Endothelial cell of umbilical vein (primary cell): ENCODE measurements around the gene PAIP2B. TPM values are rescaled to one million over a fixed set of nuclear protein-coding genes. Genes with fewer than 3 reads are reported as not detected.

Source experiments
- BruUV-seq: library from RNA; stranded (reverse); fragments of 400-500 nt; replicated peaks from 2 replicates; lab custom pipeline; 2021; lab: Mats Ljungman, UMichigan
- CTCF ChIA-PET: fragments of 300-600, 350-600 bp; sonication (Branson Sonifier 250); formaldehyde crosslinking; loops from one replicate; lab custom pipeline; 2021; ENCODE audit warnings: antibody characterized with exemption, inconsistent platforms; lab: Charles Lee
- POLR2A ChIA-PET: fragments of 300-600, 350-600 bp; sonication (Branson Sonifier 250); formaldehyde crosslinking; loops from one replicate; lab custom pipeline; 2021; ENCODE audit warnings: antibody characterized with exemption, inconsistent platforms; lab: Charles Lee
- DNase-seq: peaks from one replicate; pipeline ENCODE4 v3.0.0-alpha.2; 2011; ENCODE audit warnings: low read depth, low spot score
- FAIRE-seq: peaks from 2 replicates; lab custom pipeline; 2011; peaks lifted over from hg19 to GRCh38; lab: Jason Lieb, UNC
- H2AFZ ChIP-seq: 2 replicates; pipeline ENCODE4 v1.6.0; 2012; ENCODE audit warnings: low read depth, low read length, control low read depth, inconsistent platforms
- H3K27ac ChIP-seq: 2 replicates; pipeline ENCODE4 v1.5.1; 2011; ENCODE audit warnings: low read depth, mild to moderate bottlenecking, control low read depth, low read length, moderate library complexity; ENCODE audit not compliant: insufficient read depth
- H3K27me3 ChIP-seq, 2 experiments: 2 replicates each; pipeline versions ENCODE4 v1.6.0 to v1.6.1; 2011; ENCODE audit warnings: low read length in 2 of 2, mixed read lengths in 1 of 2; ENCODE audit not compliant: control insufficient read depth in 2 of 2, insufficient read depth in 2 of 2
- H3K36me3 ChIP-seq, 2 experiments: 2 replicates in 1 of 2; 3 replicates in 1 of 2; pipeline ENCODE4 v1.5.1; 2011; ENCODE audit warnings: low read length in 2 of 2, mild to moderate bottlenecking in 1 of 2, moderate library complexity in 1 of 2; ENCODE audit not compliant: control insufficient read depth in 2 of 2, insufficient read depth in 2 of 2; ENCODE audit errors: extremely low read depth in 1 of 2
- H3K4me1 ChIP-seq: 3 replicates; pipeline ENCODE4 v1.5.1; 2011; ENCODE audit warnings: mild to moderate bottlenecking, low read length; ENCODE audit not compliant: control insufficient read depth, insufficient read depth; ENCODE audit errors: extremely low read depth
- H3K4me2 ChIP-seq: 2 replicates; pipeline ENCODE4 v1.6.1; 2011; ENCODE audit warnings: low read length, control low read depth, mixed read lengths; ENCODE audit not compliant: insufficient read depth
- H3K4me3 ChIP-seq, 3 experiments: fragments of 200-600 bp in 1 of 3; sonication (generic), shearing (Covaris generic) in 1 of 3; replicated peaks in 1 of 3; 2 replicates each; pipeline ENCODE4 v1.5.1; 2011 to 2016; ENCODE audit warnings: control low read depth in 3 of 3, low read length in 3 of 3, mild to moderate bottlenecking in 2 of 3, inconsistent platforms in 1 of 3, low read depth in 1 of 3, moderate library complexity in 1 of 3; ENCODE audit not compliant: insufficient read depth in 1 of 3
- H3K79me2 ChIP-seq: 2 replicates; pipeline ENCODE4 v1.6.0; 2012; ENCODE audit warnings: low read length, inconsistent platforms; ENCODE audit not compliant: control insufficient read depth, insufficient read depth
- H3K9ac ChIP-seq: replicated peaks from 2 replicates; pipeline ENCODE3; 2011; ENCODE audit warnings: low read length, control low read depth; ENCODE audit not compliant: insufficient read depth; ENCODE audit errors: extremely low read depth
- H3K9me1 ChIP-seq: replicated peaks from 3 replicates; pipeline ENCODE4 v1.6.0; 2011; ENCODE audit warnings: mild to moderate bottlenecking, low read length; ENCODE audit not compliant: control insufficient read depth, insufficient read depth; ENCODE audit errors: extremely low read depth
- H3K9me3 ChIP-seq: replicated peaks from 2 replicates; pipeline ENCODE4 v1.5.1; 2012; ENCODE audit warnings: low read length, inconsistent platforms; ENCODE audit not compliant: control insufficient read depth, insufficient read depth
- H4K20me1 ChIP-seq: replicated peaks from 2 replicates; pipeline ENCODE3; 2011; ENCODE audit warnings: mild to moderate bottlenecking, low read length; ENCODE audit not compliant: control insufficient read depth, insufficient read depth; ENCODE audit errors: extremely low read depth
- EZH2 ChIP-seq: IDR thresholded peaks from 2 replicates; pipeline ENCODE4 v1.6.1; 2012; ENCODE audit warnings: borderline replicate concordance, low read depth, mild to moderate bottlenecking, moderate library complexity, low read length, inconsistent platforms; ENCODE audit not compliant: severe bottlenecking
- FOS ChIP-seq: IDR thresholded peaks from 2 replicates; pipeline ENCODE4 v1.6.1; 2011; ENCODE audit warnings: mild to moderate bottlenecking, low read length, moderate library complexity, borderline replicate concordance; ENCODE audit not compliant: insufficient read depth
- GATA2 ChIP-seq: IDR thresholded peaks from 2 replicates; pipeline ENCODE4 v1.7.0; 2011; ENCODE audit warnings: low read depth, mild to moderate bottlenecking, moderate library complexity, mixed read lengths, low read length; ENCODE audit not compliant: insufficient read length, insufficient read depth
- JUN ChIP-seq: IDR thresholded peaks from 2 replicates; pipeline ENCODE4 v1.6.1; 2011; ENCODE audit warnings: borderline replicate concordance, low read depth; ENCODE audit not compliant: insufficient read length, insufficient read depth
- MYC ChIP-seq: IDR thresholded peaks from one replicate; pipeline ENCODE4 v1.6.1; 2011; ENCODE audit warnings: mild to moderate bottlenecking, low read depth, low read length
- POLR2A ChIP-seq: IDR thresholded peaks from 2 replicates; pipeline ENCODE4 v1.6.1; 2012; ENCODE audit warnings: low read depth, mild to moderate bottlenecking, control low read depth, low read length
- POLR2AphosphoS5 ChIP-seq: IDR thresholded peaks from 2 replicates; pipeline ENCODE4 v1.6.1; 2012; ENCODE audit warnings: low read depth, mild to moderate bottlenecking, control low read depth, low read length, moderate library complexity; ENCODE audit not compliant: insufficient read depth
- dilution Hi-C: fragments of 300-500 bp; cut with MboI; formaldehyde crosslinking; loops from one replicate; pipeline ENCODE4 v1.15.0; 2019; ENCODE audit warnings: low sequenced_read_pairs; ENCODE audit not compliant: extremely low pct_ligation_motif_present
- intact Hi-C: fragments of 100-400 bp; cut with micrococcal nuclease; formaldehyde crosslinking; loops from one replicate; pipeline ENCODE4 v1.10.0; 2022
- polyA plus RNA-seq, 4 experiments: library from polyadenylated mRNA; depleted of rRNA in 3 of 4; stranded (reverse) in 3 of 4; unstranded in 1 of 4; fragments of >200 nt; gene quantifications; 2 replicates each; pipeline versions ENCODE4 v1.2.1 to v1.2.3, GENCODE V29; 2011 to 2012; ENCODE audit warnings: missing spikeins in 1 of 4
- total RNA-seq: library from RNA; stranded (reverse); gene quantifications from 2 replicates; pipeline ENCODE4 v1.2.3, GENCODE V29; 2021
- TF ChIP-seq, protein P1 (sequence below), 2 donors: IDR thresholded peaks; 1 replicate in 1 of 2; 2 replicates in 1 of 2; pipeline ENCODE4 v1.5.1; 2011; ENCODE audit warnings: low read length in 2 of 2, mild to moderate bottlenecking in 2 of 2, moderate library complexity in 2 of 2, control low read depth in 1 of 2, inconsistent platforms in 1 of 2, low read depth in 1 of 2; ENCODE audit not compliant: insufficient read depth in 1 of 2; ENCODE audit errors: extremely low read depth in 1 of 2
- TF ChIP-seq, protein P2 (sequence below): IDR thresholded peaks from 2 replicates; pipeline ENCODE4 v1.6.1; 2011; ENCODE audit not compliant: insufficient read depth, insufficient read length

The PAIP2B gene
- total and polyA plus RNA-seq, 2 donors (not counting 3 experiments of a cell fraction or from before 2014, with no cell fraction given), result 0.21 to 0.62 TPM

DNA sequence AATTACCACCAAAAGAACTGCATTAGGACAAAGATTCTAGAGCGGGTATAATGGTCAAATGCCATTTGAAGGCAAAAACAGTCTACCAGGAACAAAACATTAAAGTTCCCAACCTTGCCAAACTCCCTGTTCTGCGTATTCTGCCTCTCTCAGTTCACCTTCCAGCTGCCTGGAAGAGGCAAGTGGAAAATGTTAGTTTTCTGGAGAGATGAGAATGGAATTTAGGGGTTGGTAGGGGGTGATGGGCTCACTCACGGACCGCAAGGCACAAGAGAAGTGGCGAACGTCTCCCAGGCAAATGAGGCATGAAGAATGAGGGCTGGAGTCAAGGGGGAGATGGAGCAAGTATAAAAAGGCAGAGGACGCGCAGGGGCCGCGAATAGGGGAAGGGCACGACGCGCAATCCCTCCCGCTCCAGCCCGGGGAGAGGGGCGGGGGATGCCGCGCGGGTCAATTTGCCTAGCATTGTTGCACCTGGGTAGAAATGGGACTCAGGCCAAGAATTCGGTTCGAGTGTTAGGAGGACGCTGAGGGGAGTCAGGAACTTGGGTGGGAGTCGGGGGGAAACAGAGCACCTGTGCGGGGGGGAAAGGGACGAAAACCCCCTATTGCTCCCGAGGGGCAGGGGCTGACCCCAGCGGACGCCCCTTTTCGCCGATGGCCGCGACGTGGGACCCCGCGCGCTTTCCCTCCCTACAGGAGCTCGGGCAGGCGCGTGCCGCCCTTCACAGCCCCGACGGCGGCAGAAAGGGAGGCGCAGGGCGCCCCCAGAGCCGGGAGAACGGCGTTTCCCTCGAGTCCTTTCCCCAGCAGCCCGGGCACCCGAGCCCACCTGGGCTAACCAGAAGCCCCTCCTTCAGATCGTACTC lies 573 bp downstream of the PAIP2B start:
- TF ChIP-seq MYC, result no peak
- TF ChIP-seq FOS, result no peak
- TF ChIP-seq GATA2, result no peak
- no peak for TF ChIP-seq JUN
- TF ChIP-seq, protein P1, sequence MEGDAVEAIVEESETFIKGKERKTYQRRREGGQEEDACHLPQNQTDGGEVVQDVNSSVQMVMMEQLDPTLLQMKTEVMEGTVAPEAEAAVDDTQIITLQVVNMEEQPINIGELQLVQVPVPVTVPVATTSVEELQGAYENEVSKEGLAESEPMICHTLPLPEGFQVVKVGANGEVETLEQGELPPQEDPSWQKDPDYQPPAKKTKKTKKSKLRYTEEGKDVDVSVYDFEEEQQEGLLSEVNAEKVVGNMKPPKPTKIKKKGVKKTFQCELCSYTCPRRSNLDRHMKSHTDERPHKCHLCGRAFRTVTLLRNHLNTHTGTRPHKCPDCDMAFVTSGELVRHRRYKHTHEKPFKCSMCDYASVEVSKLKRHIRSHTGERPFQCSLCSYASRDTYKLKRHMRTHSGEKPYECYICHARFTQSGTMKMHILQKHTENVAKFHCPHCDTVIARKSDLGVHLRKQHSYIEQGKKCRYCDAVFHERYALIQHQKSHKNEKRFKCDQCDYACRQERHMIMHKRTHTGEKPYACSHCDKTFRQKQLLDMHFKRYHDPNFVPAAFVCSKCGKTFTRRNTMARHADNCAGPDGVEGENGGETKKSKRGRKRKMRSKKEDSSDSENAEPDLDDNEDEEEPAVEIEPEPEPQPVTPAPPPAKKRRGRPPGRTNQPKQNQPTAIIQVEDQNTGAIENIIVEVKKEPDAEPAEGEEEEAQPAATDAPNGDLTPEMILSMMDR (IDR thresholded peaks at IDR 0.05; ENCODE audit: extremely low read depth in 1 of 2, insufficient read depth in 1 of 2, low read depth in 1 of 2, low read length in 2 of 2), result no peak
- no peak for TF ChIP-seq EZH2
- TF ChIP-seq POLR2AphosphoS5, result no peak
- no peak for TF ChIP-seq POLR2A
- TF ChIP-seq, protein P2, sequence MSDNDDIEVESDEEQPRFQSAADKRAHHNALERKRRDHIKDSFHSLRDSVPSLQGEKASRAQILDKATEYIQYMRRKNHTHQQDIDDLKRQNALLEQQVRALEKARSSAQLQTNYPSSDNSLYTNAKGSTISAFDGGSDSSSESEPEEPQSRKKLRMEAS, result no peak
- intact Hi-C loops, result loop anchor here (5.0 to 10.0 kb wide), 2 partner anchors 108 to 159 kb away; partner anchors contain the start of genes NAGK and ZNF638

More for the DNA sequence above, 573 bp downstream of the PAIP2B start:
- H3K4me1 ChIP-seq, result peaks cover 10% of the 10 kb centered on the region
- peaks cover 13 to 26% of the 10 kb centered on the region in 2 experiments for H3K27me3 ChIP-seq
- H3K4me2 ChIP-seq, result peak overlapping the region; percentile 77
- no peaks in the 10 kb centered on the region for H3K9me3 ChIP-seq
- FAIRE-seq (no peak), DNase-seq (peak; percentile 5)
- BruUV-seq, result no TSS peak
- no peaks in the 10 kb centered on the region for H3K36me3 ChIP-seq
- H3K79me2 ChIP-seq, result no peaks in the 10 kb centered on the region
- dilution Hi-C loops, result no loop called here
- no peak overlapping the region for H3K27ac ChIP-seq
- CTCF ChIA-PET, result interaction anchor here (1.0 to 1.7 kb wide), 5 partner anchors 35 to 105 kb away, joined by 3 to 11 read pairs (median 4); partner anchors contain the start of gene ZNF638
- H3K9ac ChIP-seq, result no peak overlapping the region
- H3K4me3 ChIP-seq, result peak overlapping the region; percentile 46 to 59 (median 52)
- H3K9me1 ChIP-seq, result no peaks in the 10 kb centered on the region
- H2AFZ ChIP-seq, result peak overlapping the region; percentile 77
- H4K20me1 ChIP-seq, result no peaks in the 10 kb centered on the region
- POLR2A ChIA-PET, result no interaction called here
